Fibroblast of lung (primary cell): ENCODE data around the gene PTH. TPM values are rescaled to one million over a fixed set of nuclear protein-coding genes. Genes with fewer than 3 reads are reported as not detected.

Experiments
- DNase-seq, 2 donors: peaks; one replicate each; pipeline versions ENCODE4 v3.0.0 to v3.0.0-alpha.2; 2010; ENCODE audit warnings: low read depth in 2 of 2
- H2AFZ ChIP-seq: 2 replicates; pipeline ENCODE4 v1.5.1; 2012; ENCODE audit warnings: low read length, control low read depth, inconsistent platforms
- H3K27ac ChIP-seq: 2 replicates; pipeline ENCODE4 v1.5.1; 2011; ENCODE audit warnings: low read length, control low read depth; ENCODE audit not compliant: insufficient read depth
- H3K27me3 ChIP-seq: 2 replicates; pipeline ENCODE4 v1.5.1; 2011; ENCODE audit warnings: mild to moderate bottlenecking, low read length; ENCODE audit not compliant: control insufficient read depth, insufficient read depth
- H3K36me3 ChIP-seq: 2 replicates; pipeline ENCODE4 v1.5.1; 2011; ENCODE audit warnings: low read length; ENCODE audit not compliant: control insufficient read depth, insufficient read depth
- H3K4me1 ChIP-seq: 2 replicates; pipeline ENCODE4 v1.5.1; 2011; ENCODE audit warnings: low read length; ENCODE audit not compliant: control insufficient read depth, insufficient read depth; ENCODE audit errors: extremely low read depth
- H3K4me2 ChIP-seq: 2 replicates; pipeline ENCODE4 v1.5.1; 2011; ENCODE audit warnings: low read length, control low read depth; ENCODE audit not compliant: insufficient read depth; ENCODE audit errors: extremely low read depth
- H3K4me3 ChIP-seq, 4 experiments: fragments of 200-600 bp in 1 of 4; sonication (generic) in 1 of 4; replicated peaks in 1 of 4; 2 replicates each; pipeline ENCODE4 v1.5.1; 2011 to 2016; ENCODE audit warnings: low read length in 4 of 4, low read depth in 3 of 4, mild to moderate bottlenecking in 3 of 4, control low read depth in 2 of 4, inconsistent platforms in 1 of 4, mixed read lengths in 1 of 4; ENCODE audit not compliant: insufficient read depth in 1 of 4; ENCODE audit errors: control extremely low read depth in 1 of 4
- H3K79me2 ChIP-seq: 2 replicates; pipeline ENCODE4 v1.5.1; 2012; ENCODE audit warnings: mild to moderate bottlenecking, low read length, inconsistent platforms; ENCODE audit not compliant: control insufficient read depth, insufficient read depth
- H3K9ac ChIP-seq: 2 replicates; pipeline ENCODE4 v1.5.1; 2011; ENCODE audit warnings: mild to moderate bottlenecking, low read length, control low read depth; ENCODE audit not compliant: insufficient read depth
- H3K9me3 ChIP-seq: 2 replicates; pipeline ENCODE4 v1.5.1; 2012; ENCODE audit warnings: low read depth, low read length; ENCODE audit not compliant: control insufficient read depth, insufficient read depth
- H4K20me1 ChIP-seq: 2 replicates; pipeline ENCODE4 v1.5.1; 2011; ENCODE audit warnings: low read length; ENCODE audit not compliant: control insufficient read depth, insufficient read depth; ENCODE audit errors: extremely low read depth
- CTCF ChIP-seq, 2 donors: IDR thresholded peaks in 1 of 2; conservative IDR thresholded peaks in 1 of 2; 1 replicate in 1 of 2; 2 replicates in 1 of 2; pipeline ENCODE4 v1.5.1; 2011 to 2012; ENCODE audit warnings: low read length in 2 of 2, control low read depth in 1 of 2, inconsistent platforms in 1 of 2, low read depth in 1 of 2, mild to moderate bottlenecking in 1 of 2
- EZH2 ChIP-seq: IDR thresholded peaks from 2 replicates; pipeline ENCODE4 v1.5.1; 2012; ENCODE audit warnings: low read length, control low read depth, mild to moderate bottlenecking; ENCODE audit errors: missing control alignments
- polyA plus RNA-seq, 2 donors: library from polyadenylated mRNA; depleted of rRNA in 1 of 2; stranded (reverse) in 1 of 2; unstranded in 1 of 2; fragments of >200 nt; gene quantifications; 2 replicates each; pipeline ENCODE4 v1.2.1, GENCODE V29; 2011 to 2012; ENCODE audit warnings: missing spikeins in 1 of 2
- total RNA-seq: library from RNA; depleted of rRNA; stranded (reverse); fragments of >200 nt; gene quantifications from 2 replicates; pipeline ENCODE4 v1.2.1, GENCODE V29; 2014

PTH gene
- total and polyA plus RNA-seq, 2 donors (not counting 1 experiment from before 2014, with no cell fraction given) = not detected

DNA sequence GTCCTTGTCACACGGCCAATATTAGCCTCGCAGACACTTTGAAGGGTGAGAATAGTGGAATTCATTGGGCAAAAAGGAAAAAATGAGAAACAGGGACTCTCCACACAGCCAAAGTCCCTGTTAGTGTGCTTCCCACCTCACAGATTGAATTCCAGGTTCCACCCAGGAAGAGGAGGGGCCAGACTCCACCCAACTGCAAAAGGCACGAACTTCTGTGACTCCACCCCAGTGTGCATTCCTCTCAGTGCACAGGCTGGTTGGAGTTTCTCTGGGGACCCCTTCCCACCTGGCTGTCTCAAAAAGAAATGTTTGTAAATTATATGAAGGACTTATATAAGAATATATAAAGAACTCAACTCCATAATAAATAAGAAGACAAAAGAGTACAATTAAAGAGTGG is 20.7 kb downstream of the PTH start:
- Histone ChIP-seq H2AFZ (no peak overlapping the region), H3K27me3 (peaks cover 5% of the 10 kb centered on the region), H3K36me3 (no peaks in the 10 kb centered on the region), H3K9ac (no peak overlapping the region), H3K4me2 (no peak overlapping the region), H3K27ac (no peak overlapping the region), H4K20me1 (no peaks in the 10 kb centered on the region), H3K79me2 (no peaks in the 10 kb centered on the region), H3K4me1 (no peaks in the 10 kb centered on the region), H3K9me3 (no peaks in the 10 kb centered on the region), H3K4me3 (no peak overlapping the region)
- DNase-seq = no peak
- TF ChIP-seq CTCF (conservative IDR thresholded peaks at IDR 0.05 in 1 of 2, IDR thresholded peaks at IDR 0.05 in 1 of 2; ENCODE audit: low read depth in 1 of 2, low read length in 2 of 2) (no peak), EZH2 (no peak)

- Histone ChIP-seq H3K27ac (no peak overlapping the region), H4K20me1 (no peaks in the 10 kb centered on the region), H3K9me3 (no peaks in the 10 kb centered on the region), H3K27me3 (peaks cover 9% of the 10 kb centered on the region), H3K4me2 (no peak overlapping the region), H2AFZ (no peak overlapping the region), H3K9ac (no peak overlapping the region), H3K4me3 (no peak overlapping the region), H3K79me2 (no peaks in the 10 kb centered on the region), H3K36me3 (no peaks in the 10 kb centered on the region), H3K4me1 (no peaks in the 10 kb centered on the region)
- no peak for DNase-seq
- TF ChIP-seq CTCF (conservative IDR thresholded peaks at IDR 0.05 in 1 of 2, IDR thresholded peaks at IDR 0.05 in 1 of 2; ENCODE audit: low read depth in 1 of 2, low read length in 2 of 2) (no peak), EZH2 (no peak)
Measured at GRCh38 chr11:13473013-13473722, 22.6 kb downstream of the PTH start.

- H3K27me3 ChIP-seq = peaks cover 8% of the 10 kb centered on the region
- H3K9ac ChIP-seq = no peak overlapping the region
- no peak overlapping the region for H3K4me2 ChIP-seq
- H3K27ac ChIP-seq = no peak overlapping the region
- H3K79me2 ChIP-seq = no peaks in the 10 kb centered on the region
- H3K36me3 ChIP-seq = no peaks in the 10 kb centered on the region
- no peak overlapping the region for H2AFZ ChIP-seq
- TF ChIP-seq CTCF (conservative IDR thresholded peaks at IDR 0.05 in 1 of 2, IDR thresholded peaks at IDR 0.05 in 1 of 2; ENCODE audit: low read depth in 1 of 2, low read length in 2 of 2) (no peak), EZH2 (no peak)
- no peak for DNase-seq
- H4K20me1 ChIP-seq = no peaks in the 10 kb centered on the region
- no peaks in the 10 kb centered on the region for H3K4me1 ChIP-seq
- no peaks in the 10 kb centered on the region for H3K9me3 ChIP-seq
- H3K4me3 ChIP-seq = no peak overlapping the region
Measured at GRCh38 chr11:13468750-13469149, 27.0 kb downstream of the PTH start.
